Right hindlimb (tissue), 1 donor: Measurements from ENCODE around the gene SLC19A1.
A peak's percentile ranks its signal among the peaks of the same experiment; 100 is the strongest.

Experiments
- DNase-seq: peaks from one replicate; pipeline ENCODE4 v3.0.0-alpha.2; 2018

SLC19A1 gene

GRCh38 chr21:45557616-45558043 is 15.4 kb upstream of the SLC19A1 start:
- no peak for DNase-seq

DNA sequence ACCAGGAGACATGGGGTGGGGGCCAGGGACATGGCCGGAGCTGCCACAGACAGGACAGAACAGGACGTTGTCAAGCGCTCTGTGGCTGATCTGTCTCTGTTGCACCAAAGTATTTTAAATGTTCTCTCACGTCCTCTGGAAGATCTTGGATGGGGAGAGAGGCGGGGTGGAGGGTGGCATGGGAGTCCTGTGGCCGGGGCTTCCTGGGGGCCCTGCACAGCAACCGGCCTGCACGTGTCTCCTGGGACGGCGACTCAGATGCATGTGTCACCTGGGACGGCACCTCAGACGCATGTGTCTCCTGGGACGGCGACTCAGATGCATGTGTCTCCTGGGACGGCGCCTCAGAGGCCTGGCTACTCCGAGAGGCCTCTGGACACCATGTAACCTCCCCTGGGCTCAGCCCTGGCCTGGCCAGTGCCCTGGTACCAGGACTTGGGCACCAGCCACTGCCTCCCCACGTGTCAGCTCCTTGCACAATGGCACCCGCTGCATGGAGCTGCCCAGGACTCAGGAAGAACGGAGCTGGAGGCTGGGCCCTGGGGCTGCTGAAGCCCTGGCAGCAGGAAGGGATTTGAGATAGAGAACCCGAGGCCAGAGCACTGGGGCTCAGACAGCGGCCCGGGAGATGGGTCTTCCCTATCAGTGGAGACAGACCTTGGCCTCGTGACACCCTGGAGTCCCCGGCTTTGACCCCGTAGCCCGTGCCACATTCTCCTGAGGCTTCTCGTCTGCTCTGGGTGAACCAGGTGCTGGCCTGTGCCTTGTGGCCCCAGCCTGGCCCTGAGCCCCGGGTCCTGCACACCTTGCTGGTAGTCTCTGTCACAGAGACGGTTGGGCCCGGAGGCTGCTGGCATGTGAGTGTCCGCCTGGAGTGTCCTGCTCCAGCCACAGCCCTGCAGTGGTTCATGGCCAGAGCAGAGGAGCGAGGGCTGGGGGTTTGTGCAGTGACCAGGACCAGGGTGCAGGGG is 14.7 kb upstream of the SLC19A1 start:
- no peak for DNase-seq

DNA sequence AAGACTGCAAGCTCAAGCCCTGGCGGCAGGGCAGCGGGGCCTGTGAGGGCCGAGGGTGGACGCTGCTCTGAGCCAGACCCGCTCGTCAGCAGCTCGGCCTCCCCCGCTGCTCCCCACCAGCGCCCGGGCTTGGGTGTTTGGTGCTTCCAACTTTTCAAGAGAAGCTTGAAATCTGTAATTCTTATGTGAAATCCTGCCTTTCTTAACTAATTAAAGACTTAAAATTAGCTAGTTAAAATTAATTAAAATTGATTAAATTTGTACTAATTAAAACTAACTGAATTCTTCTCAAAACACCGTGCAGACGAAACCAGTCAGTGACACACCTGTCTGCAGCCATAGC is 14.0 kb upstream of the SLC19A1 start:
- no peak for DNase-seq

DNA sequence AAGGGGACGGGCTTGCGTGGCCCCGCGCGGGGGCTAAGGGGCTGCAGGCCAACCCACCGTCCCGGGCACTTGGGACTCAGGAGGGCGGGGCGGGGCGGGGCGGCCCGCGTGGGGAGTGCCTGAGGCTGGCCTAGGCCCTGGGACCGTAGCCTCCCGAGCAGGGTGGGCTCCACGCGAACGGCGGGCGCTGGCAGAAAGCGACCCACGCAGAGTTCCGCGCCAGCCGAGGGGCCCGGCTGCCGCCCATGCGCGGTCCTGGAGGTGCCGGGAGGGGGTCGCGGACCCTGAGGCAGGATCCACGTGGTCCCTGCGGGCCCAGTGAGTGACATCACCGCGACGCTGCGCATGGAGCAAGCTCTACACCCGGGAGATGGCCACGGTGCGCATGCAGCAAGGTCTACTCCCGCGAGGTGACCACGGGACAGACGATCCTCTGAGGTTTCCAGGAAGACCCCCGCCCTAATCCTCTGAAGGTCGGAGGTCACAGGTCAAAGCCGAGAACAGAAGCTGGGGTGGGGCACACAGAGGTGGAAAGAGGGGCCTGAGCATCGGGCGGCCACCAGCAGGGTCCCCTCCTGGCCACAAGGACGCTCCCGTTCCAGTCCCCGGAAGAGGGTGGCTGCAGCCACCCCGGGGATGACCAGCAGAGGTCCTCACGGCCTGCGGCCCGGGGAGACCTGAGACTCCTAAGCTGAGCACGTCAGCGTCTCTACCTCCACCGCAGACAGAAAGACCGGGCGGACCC is 13.5 kb upstream of the SLC19A1 start:
- DNase-seq = peak; percentile 83

DNA sequence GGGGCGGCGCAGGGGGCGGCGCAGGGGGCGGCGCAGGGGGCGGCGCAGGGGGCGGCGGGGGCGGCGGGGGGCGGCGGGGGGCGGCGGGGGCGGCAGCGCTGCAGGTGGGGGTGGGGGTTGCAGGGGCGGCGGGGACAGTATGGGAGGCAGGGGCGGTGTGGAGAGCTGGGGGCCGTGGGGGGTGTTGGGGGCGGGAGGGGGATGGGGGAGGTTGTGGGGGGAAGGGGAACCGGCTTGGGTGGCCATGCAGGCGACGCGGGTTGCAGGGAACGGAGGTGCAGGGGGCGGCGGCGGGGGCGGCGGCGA is 13.0 kb upstream of the SLC19A1 start:
- no peak for DNase-seq

DNA sequence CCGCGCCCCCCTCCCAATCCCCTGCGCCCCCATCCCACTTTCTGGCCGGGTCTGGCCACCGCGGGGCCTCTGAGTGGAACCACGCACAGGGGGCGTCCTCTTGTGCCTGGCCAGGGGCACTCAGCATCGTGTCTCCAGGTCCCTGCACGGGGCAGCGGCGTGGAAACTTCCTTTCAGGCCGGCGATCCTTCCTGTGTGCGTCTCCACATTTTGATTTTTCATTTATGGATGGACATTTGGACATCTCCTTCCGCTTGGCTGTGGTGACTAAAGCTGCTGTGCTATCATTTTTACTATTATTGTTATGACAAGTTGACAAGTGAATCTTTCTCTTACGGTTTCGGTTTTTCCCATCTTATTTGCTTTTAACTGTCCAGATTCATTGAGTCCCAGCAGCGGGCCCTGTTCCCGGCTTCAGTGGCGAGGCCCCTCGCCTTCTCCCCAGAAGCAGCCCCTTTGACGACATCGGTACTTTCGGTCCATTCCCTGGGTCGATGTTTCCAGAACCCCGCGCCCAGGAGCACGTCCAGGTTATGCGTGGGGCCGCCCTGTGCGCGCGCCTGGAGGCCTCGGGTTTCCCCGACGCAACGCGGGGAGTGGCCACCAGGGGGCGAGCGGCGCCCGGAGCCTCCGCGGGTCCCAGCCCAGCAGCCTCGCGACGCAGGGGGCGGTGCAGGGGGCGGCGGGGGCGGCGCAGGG is 12.4 kb upstream of the SLC19A1 start:
- peak; percentile 88 for DNase-seq

DNA sequence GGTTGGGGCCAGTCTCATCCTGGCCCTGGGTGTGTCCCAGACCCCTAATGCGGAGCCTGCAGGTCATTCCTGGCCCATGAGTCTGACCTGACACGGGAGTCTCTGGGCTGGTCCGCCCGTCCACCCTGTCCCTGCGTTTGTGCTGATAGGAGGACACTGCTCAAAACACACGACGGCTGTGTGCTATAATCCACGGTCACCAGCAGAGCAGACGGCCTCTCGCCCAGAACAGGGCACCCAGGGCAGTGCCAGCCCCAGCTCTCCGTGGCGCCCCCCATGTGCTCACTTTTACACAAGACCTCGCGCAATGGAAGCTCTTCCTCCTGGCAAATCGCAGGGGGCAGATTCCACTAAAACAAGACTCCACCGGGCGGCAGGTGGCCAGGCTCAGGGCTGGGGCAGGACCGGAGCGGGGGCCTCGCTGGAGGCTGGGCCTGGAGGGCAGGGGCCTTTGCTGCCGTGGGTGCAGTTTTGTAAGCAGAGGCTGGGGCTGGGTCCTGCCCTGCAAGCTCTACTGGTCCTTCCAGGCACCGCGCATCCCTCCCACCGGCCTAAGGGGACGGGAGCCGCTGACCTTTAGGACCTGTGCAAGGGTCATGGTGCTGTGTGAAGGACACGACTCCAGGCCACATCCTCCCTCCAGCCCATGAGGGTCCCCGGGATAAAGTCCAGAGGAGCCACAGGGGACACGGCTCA is 10.6 kb upstream of the SLC19A1 start:
- DNase-seq = peak; percentile 18

- DNase-seq = peak; percentile 8
Observed at GRCh38 chr21:45551783-45552695, 9.8 kb upstream of the SLC19A1 start.

DNA sequence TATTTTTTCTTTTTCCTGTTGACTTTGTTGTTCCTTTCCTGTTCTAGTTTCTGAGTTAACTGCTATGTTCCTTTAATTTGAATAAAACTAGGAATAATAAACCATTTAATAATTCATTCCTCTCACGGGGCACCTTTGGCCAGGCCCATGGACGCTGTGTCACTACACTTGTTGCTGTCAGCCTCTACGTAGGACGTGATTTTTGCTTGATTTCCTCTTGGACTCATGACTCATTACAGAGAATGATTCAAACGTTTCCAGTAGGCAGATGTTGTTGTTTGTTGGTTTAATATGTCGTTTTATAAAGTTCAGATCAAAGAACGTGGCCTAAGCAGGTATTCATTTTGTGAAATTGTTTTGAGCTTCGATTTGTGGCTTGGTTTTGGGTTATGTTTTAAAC is 9.1 kb upstream of the SLC19A1 start:
- DNase-seq = peak; percentile 4

GRCh38 chr21:45550522-45551210 is 8.4 kb upstream of the SLC19A1 start:
- DNase-seq = no peak

DNA sequence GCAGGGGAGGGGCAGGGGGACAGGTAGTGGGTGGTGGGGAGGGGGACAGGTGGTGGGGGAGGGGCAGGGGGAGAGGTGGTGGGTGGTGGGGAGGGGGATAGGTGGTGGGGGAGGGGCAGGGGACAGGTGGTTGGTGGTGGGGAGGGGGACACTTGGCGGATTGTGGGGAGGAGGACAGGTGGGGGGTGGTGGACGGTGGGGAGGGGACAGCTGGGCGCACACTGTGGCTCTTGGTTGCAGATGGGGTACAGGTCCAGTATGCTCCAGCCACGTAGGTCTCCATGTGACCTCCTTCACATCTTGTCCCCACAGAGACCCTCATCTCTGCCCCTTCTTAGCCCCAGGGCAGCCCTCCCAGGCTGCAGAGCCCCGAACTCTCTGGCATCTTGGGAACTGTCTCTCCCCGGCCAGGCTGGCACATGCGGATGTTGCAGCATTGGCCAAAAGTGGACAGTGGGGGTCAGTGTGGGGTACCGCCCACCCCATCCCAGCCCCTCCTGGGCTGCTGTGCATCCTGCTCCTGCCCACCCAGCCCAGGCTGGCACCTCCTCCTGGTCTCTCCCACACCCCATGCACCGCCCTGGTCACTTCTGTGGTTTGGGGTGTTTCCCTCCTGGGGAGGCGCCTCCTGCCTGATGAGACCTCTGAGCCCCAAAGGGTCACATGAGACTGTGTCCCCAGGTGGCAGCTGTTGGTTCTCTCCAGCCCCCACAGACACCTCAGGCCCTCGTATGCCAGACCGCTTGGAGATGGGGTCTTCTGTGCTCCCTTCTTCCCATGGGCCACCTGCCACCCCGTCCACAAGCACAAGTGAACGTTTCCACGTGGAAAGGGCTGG is 7.6 kb upstream of the SLC19A1 start:
- DNase-seq = no peak

DNA sequence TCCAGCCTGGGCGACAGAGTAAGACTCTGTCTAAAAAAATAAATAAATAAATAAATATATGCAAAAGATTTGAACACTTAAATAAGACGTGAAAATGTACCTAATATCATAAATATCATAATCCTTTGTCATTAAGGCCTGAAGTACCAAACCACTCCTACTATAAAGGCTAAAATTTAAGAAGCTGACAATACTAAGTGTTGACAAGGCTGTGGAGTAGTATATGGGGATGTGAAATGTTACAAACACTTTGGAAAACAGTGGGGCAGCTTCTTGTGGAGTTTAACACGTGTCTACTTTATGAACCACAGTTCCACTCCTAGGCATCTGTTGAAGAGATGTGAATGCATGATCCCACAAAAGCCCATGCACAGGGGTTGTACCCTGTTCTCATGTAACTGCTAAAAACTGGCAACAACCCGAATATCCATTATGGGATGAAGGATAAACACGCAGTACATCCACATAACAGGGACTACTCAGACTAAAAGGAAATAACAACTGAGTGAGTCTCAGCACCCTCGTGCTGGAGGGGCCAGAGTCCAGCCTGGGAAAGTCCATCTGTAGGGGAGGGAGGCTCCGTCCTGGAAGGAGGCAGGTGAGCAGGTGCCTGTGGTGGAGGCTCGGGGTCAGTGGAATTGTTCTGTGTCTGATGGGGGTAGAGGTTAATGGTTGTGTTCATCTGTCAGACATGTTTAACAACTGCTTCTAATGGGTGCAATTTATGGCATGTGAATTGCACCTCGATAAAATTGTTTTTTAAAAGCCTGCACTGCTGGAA is 6.7 kb upstream of the SLC19A1 start:
- no peak for DNase-seq

DNA sequence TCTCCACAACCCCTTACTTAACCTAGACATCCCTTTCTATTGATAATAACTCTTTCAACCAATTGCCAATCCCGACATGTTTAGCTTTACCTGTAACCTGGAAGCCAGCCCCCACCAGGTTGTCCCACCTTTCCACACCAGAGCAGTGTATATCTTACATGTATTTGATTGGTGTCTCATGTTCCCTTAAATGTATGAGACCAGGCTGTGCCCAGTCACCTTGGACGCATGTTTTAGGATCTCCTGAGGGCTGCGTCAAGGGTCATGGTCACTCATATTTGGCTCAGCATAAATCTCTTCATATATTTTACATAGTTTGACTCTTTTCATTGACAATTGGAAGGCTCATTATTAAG is 5.3 kb upstream of the SLC19A1 start:
- DNase-seq = no peak

GRCh38 chr21:45546636-45547544 is 4.7 kb upstream of the SLC19A1 start:
- no peak for DNase-seq

GRCh38 chr21:45545691-45546531 is 3.7 kb upstream of the SLC19A1 start:
- DNase-seq = no peak

DNA sequence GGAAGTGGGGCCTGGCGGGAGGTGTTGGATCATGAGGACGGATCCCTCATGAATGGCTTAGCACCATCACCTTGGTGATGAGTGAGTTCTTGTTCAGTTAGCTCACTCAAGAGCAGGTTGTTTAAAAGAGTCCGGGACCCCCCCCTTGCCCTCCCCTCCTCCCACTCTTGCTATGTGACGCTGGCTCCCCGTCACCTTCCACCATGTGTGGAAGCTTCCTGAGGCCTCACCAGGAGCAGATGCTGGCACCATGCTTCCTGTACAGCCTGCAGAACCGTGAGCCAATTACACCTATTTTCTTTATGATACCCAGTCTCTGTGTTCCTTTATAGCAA is 3.0 kb upstream of the SLC19A1 start:
- no peak for DNase-seq

GRCh38 chr21:45544449-45545235 is 2.4 kb upstream of the SLC19A1 start:
- no peak for DNase-seq
